IMR-90 (cell line): ENCODE data around the gene NHSL1. TPM values are rescaled to one million over a fixed set of nuclear protein-coding genes. Genes with fewer than 3 reads are reported as not detected.

Experiments
- ATAC-seq: fragments of 200-7000 bp; cut with Tn5 transposase; 2 replicates; pipeline ENCODE4 v1.9.1; 2020; ENCODE audit warnings: low read depth, mild to moderate bottlenecking, moderate library complexity
- BruUV-seq: library from RNA; stranded (reverse); fragments of 400-500 nt; replicated peaks from 2 replicates; lab custom pipeline; 2021; lab: Mats Ljungman, UMichigan
- CTCF ChIA-PET: fragments of 300-600 bp; formaldehyde crosslinking; extraction: SDS; loops from one replicate; lab custom pipeline; 2021; ENCODE audit warnings: antibody characterized with exemption; lab: Yijun Ruan, JAX
- POLR2A ChIA-PET: fragments of 300-600 bp; sonication (Branson Sonifier 250); formaldehyde crosslinking; loops from one replicate; lab custom pipeline; 2022; ENCODE audit warnings: antibody characterized with exemption; ENCODE audit not compliant: unreplicated experiment; lab: Charles Lee
- DNase-seq: peaks from one replicate; pipeline ENCODE4 v3.0.0; 2013
- H2AFZ ChIP-seq: replicated peaks from 2 replicates; pipeline ENCODE3; 2013; ENCODE audit warnings: low read length, mild to moderate bottlenecking; ENCODE audit not compliant: poor library complexity
- H2AK5ac ChIP-seq: 2 replicates; pipeline ENCODE4 v1.6.1; 2013; ENCODE audit warnings: low read depth, low read length, inconsistent platforms
- H2AK9ac ChIP-seq: replicated peaks from 2 replicates; pipeline ENCODE3; 2013; ENCODE audit warnings: mild to moderate bottlenecking, low read depth, low read length, moderate library complexity; ENCODE audit not compliant: poor library complexity
- H2BK120ac ChIP-seq: 2 replicates; pipeline ENCODE4 v1.6.1; 2013; ENCODE audit warnings: low read depth, low read length, inconsistent platforms
- H2BK15ac ChIP-seq: 3 replicates; pipeline ENCODE4 v1.6.1; 2013; ENCODE audit warnings: low read depth, low read length, inconsistent platforms
- H2BK20ac ChIP-seq: 2 replicates; pipeline ENCODE4 v1.6.1; 2013; ENCODE audit warnings: low read depth, mild to moderate bottlenecking, inconsistent platforms, low read length, moderate library complexity
- H2BK5ac ChIP-seq: 2 replicates; pipeline ENCODE4 v1.6.1; 2013; ENCODE audit warnings: mild to moderate bottlenecking, low read depth, low read length, inconsistent platforms; ENCODE audit not compliant: poor library complexity, severe bottlenecking
- H3K14ac ChIP-seq: replicated peaks from 2 replicates; pipeline ENCODE4 v1.6.1; 2013; ENCODE audit warnings: low read depth, low read length, inconsistent platforms
- H3K18ac ChIP-seq: 2 replicates; pipeline ENCODE4 v1.6.1; 2013; ENCODE audit warnings: low read depth, low read length, control low read depth
- H3K23ac ChIP-seq: 2 replicates; pipeline ENCODE4 v1.6.1; 2013; ENCODE audit warnings: low read depth, low read length, inconsistent platforms
- H3K27ac ChIP-seq: 2 replicates; pipeline ENCODE4 v1.5.1; 2013; ENCODE audit warnings: mild to moderate bottlenecking, control low read depth, low read length; ENCODE audit not compliant: insufficient read depth
- H3K27me3 ChIP-seq: 2 replicates; pipeline ENCODE4 v1.6.1; 2013; ENCODE audit warnings: low read length; ENCODE audit not compliant: control insufficient read depth, insufficient read depth
- H3K36me3 ChIP-seq: 2 replicates; pipeline ENCODE4 v1.6.1; 2013; ENCODE audit warnings: low read length, mixed read lengths; ENCODE audit not compliant: control insufficient read depth, insufficient read depth
- H3K4ac ChIP-seq: 2 replicates; pipeline ENCODE4 v1.6.1; 2013; ENCODE audit warnings: low read depth, low read length, inconsistent platforms
- H3K4me1 ChIP-seq: 2 replicates; pipeline ENCODE4 v1.6.1; 2013; ENCODE audit warnings: low read length, mixed read lengths; ENCODE audit not compliant: control insufficient read depth, insufficient read depth
- H3K4me2 ChIP-seq: 2 replicates; pipeline ENCODE4 v1.6.1; 2013; ENCODE audit warnings: low read depth, mild to moderate bottlenecking, control low read depth, low read length, moderate library complexity
- H3K4me3 ChIP-seq: 2 replicates; pipeline ENCODE4 v1.5.1; 2013; ENCODE audit warnings: low read depth, mild to moderate bottlenecking, control low read depth, low read length, moderate library complexity; ENCODE audit not compliant: insufficient read depth
- H3K56ac ChIP-seq: 2 replicates; pipeline ENCODE4 v1.6.1; 2013; ENCODE audit warnings: low read length, inconsistent platforms; ENCODE audit not compliant: insufficient read depth; ENCODE audit errors: extremely low read depth
- H3K79me1 ChIP-seq, 2 experiments: 2 replicates each; pipeline ENCODE4 v1.6.1; 2013; ENCODE audit warnings: low read length in 2 of 2, inconsistent platforms in 1 of 2, low read depth in 1 of 2
- H3K9ac ChIP-seq: 2 replicates; pipeline ENCODE4 v1.6.1; 2013; ENCODE audit warnings: low read depth, low read length, control low read depth
- H3K9me1 ChIP-seq: 2 replicates; pipeline ENCODE4 v1.6.1; 2013; ENCODE audit warnings: low read length, inconsistent platforms; ENCODE audit not compliant: insufficient read depth
- H3K9me3 ChIP-seq: 2 replicates; pipeline ENCODE4 v1.6.1; 2013; ENCODE audit warnings: low read length; ENCODE audit not compliant: control insufficient read depth, insufficient read depth
- H4K20me1 ChIP-seq: 2 replicates; pipeline ENCODE4 v1.6.1; 2013; ENCODE audit warnings: low read length, inconsistent platforms; ENCODE audit not compliant: insufficient read depth
- H4K5ac ChIP-seq: 2 replicates; pipeline ENCODE4 v1.6.1; 2013; ENCODE audit warnings: mild to moderate bottlenecking, low read depth, low read length, control low read depth
- H4K8ac ChIP-seq, 2 experiments: 2 replicates each; pipeline ENCODE4 v1.6.1; 2013; ENCODE audit warnings: low read depth in 2 of 2, low read length in 2 of 2, control low read depth in 1 of 2, inconsistent platforms in 1 of 2
- H4K91ac ChIP-seq: 2 replicates; pipeline ENCODE4 v1.6.1; 2013; ENCODE audit warnings: low read depth, low read length, inconsistent platforms; ENCODE audit not compliant: insufficient read depth
- FOS ChIP-seq: fragments of 150-350 bp; IDR thresholded peaks from 2 replicates; pipeline ENCODE4 v1.6.1; 2016; ENCODE audit warnings: low read depth, low read length
- MAFK ChIP-seq: IDR thresholded peaks from 2 replicates; pipeline ENCODE4 v1.6.1; 2012; ENCODE audit warnings: low read depth, low read length, improper control_type of control experiment
- MXI1 ChIP-seq: IDR thresholded peaks from 2 replicates; pipeline ENCODE4 v1.6.1; 2012; ENCODE audit warnings: low read depth, mild to moderate bottlenecking, low read length, moderate library complexity, borderline replicate concordance
- NFE2L2 ChIP-seq: fragments of 150-350 bp; IDR thresholded peaks from 2 replicates; pipeline ENCODE4 v1.6.1; 2016; ENCODE audit warnings: low read depth, mild to moderate bottlenecking, low read length
- RCOR1 ChIP-seq: IDR thresholded peaks from 2 replicates; pipeline ENCODE4 v1.6.1; 2012; ENCODE audit warnings: mild to moderate bottlenecking, low read length, improper control_type of control experiment; ENCODE audit not compliant: insufficient replicate concordance
- dilution Hi-C: fragments of 300-500 bp; cut with HindIII; formaldehyde crosslinking; loops from one replicate; pipeline ENCODE4 v1.14.3; 2018; ENCODE audit warnings: low sequenced_read_pairs; ENCODE audit not compliant: unreplicated experiment
- in situ Hi-C: fragments of 300-500 bp; cut with MboI; formaldehyde crosslinking; loops from 3 replicates; pipeline ENCODE4 v1.14.3; 2019; ENCODE audit warnings: low sequenced_read_pairs, inconsistent platforms, mixed read lengths
- intact Hi-C: fragments of 100-400 bp; cut with micrococcal nuclease; formaldehyde crosslinking; loops from 2 replicates; pipeline ENCODE4 v1.10.0; 2022
- microRNA-seq, 2 experiments: library from miRNA; stranded (forward) in 1 of 2; unstranded in 1 of 2; fragments of 10-50 nt in 1 of 2; fragments of <30 nt in 1 of 2; gene quantifications in 1 of 2; microRNA quantifications in 1 of 2; one replicate each; pipeline versions ENCODE3 to v1.1.0; 2013 to 2020; ENCODE audit not compliant: insufficient read depth in 1 of 2, insufficient read length in 1 of 2, unreplicated experiment in 1 of 2
- polyA plus RNA-seq, 3 experiments: library from polyadenylated mRNA; depleted of rRNA; stranded (reverse); fragments of >200 nt; gene quantifications; 2 replicates each; pipeline ENCODE4 v1.2.3, GENCODE V29; 2012; ENCODE audit warnings: low replicate concordance in 1 of 3
- small RNA-seq, 5 experiments: library from RNA; depleted of rRNA; stranded (forward); fragments of <200 nt; gene quantifications; one replicate each; pipeline ENCODE3, GENCODE V24; 2012
- total RNA-seq: library from RNA; depleted of rRNA; stranded (reverse); fragments of >200 nt; gene quantifications from 2 replicates; pipeline ENCODE4 v1.2.3, GENCODE V29; 2012; rRNA removed

Gene NHSL1
- total and polyA plus RNA-seq, 2 of the 4 experiments (the other 2 are of a cell fraction), result 5.6 to 7.2 TPM

GRCh38 chr6:138372711-138373463 lies 126.4 kb downstream of the NHSL1 start:
- H3K9me3 ChIP-seq, result no peaks in the 10 kb centered on the region
- ChIA-PET POLR2A (no interaction called here), CTCF (interaction anchor here (1.6 kb wide), 1 partner anchor 10 kb away, joined by 4 read pairs; no protein-coding TSS in a partner anchor)
- dilution Hi-C loops (no loop called here), intact Hi-C loops (no loop called here), in situ Hi-C loops (no loop called here)
- peaks cover 9% of the 10 kb centered on the region for H3K27me3 ChIP-seq
- no peak for TF ChIP-seq FOS
- no peak for TF ChIP-seq MAFK
- TF ChIP-seq MXI1, result no peak
- no peak for TF ChIP-seq RCOR1
- TF ChIP-seq NFE2L2, result no peak
- H4K5ac ChIP-seq, result no peak overlapping the region
- H3K23ac ChIP-seq, result no peak overlapping the region
- H3K4me2 ChIP-seq, result no peak overlapping the region
- H3K4me3 ChIP-seq, result no peak overlapping the region
- no peaks in the 10 kb centered on the region for H3K79me1 ChIP-seq
- no peaks in the 10 kb centered on the region for H3K36me3 ChIP-seq
- no peak overlapping the region for H2AK9ac ChIP-seq
- DNase-seq (no peak), ATAC-seq (no peak)
- H2AK5ac ChIP-seq, result no peak overlapping the region
- no TSS peak for BruUV-seq
- H3K9ac ChIP-seq, result no peak overlapping the region
- no peak overlapping the region for H4K91ac ChIP-seq
- no peak overlapping the region for H3K18ac ChIP-seq
- no peak overlapping the region for H3K4ac ChIP-seq
- no peaks in the 10 kb centered on the region for H3K9me1 ChIP-seq
- H2BK120ac ChIP-seq, result no peak overlapping the region
- no peak overlapping the region for H2AFZ ChIP-seq
- H4K8ac ChIP-seq, result no peak overlapping the region
- no peaks in the 10 kb centered on the region for H3K4me1 ChIP-seq
- H3K56ac ChIP-seq, result no peak overlapping the region
- H2BK5ac ChIP-seq, result no peak overlapping the region
- H3K27ac ChIP-seq, result no peak overlapping the region
- H2BK20ac ChIP-seq, result no peak overlapping the region
- H2BK15ac ChIP-seq, result no peak overlapping the region
- no peak overlapping the region for H3K14ac ChIP-seq
- H4K20me1 ChIP-seq, result no peaks in the 10 kb centered on the region

Small RNA genes within 50 kb of the gene (microRNA-seq; reads per million reads assigned to microRNA genes)
- gene AL031003.1 (ENCODE audit: insufficient read depth, insufficient read length) (not detected), gene AL391669.1 (ENCODE audit: insufficient read depth, insufficient read length) (not detected), gene MIR3145 (ENCODE audit: insufficient read depth in 1 of 2, insufficient read length in 1 of 2, unreplicated experiment in 1 of 2) (1.8 to 5.2 reads per million in 2 experiments)

Small RNA genes within 50 kb of the gene (small RNA-seq; reads per million reads assigned to genes)
- gene AL031003.1 (0 reads per million in 5 experiments), gene AL391669.1 (0 reads per million in 5 experiments), gene MIR3145 (0 to 14.3 (median 3.3) reads per million in 5 experiments)

Other genes starting within 250 kb of the NHSL1 start
- not detected in 2 replicates for gene SMIM28, start 121.6 kb downstream of the NHSL1 start, total RNA-seq
- not detected in 2 replicates for gene SMIM28, start 121.6 kb downstream of the NHSL1 start, polyA plus RNA-seq (2012; rRNA removed)
- gene HEBP2, start 95.3 kb downstream of the NHSL1 start, total RNA-seq, result 3.9 and 5.6 TPM in 2 replicates
- 6.1 and 14.9 TPM in 2 replicates for gene HEBP2, start 95.3 kb downstream of the NHSL1 start, polyA plus RNA-seq (2012; rRNA removed)